ENCODE results near the gene ADAMTS4. TPM values are rescaled to one million over a fixed set of nuclear protein-coding genes. Genes with fewer than 3 reads are reported as not detected.

Gene ADAMTS4
- total RNA-seq, 1 donor from 2014 or later = 0.22 TPM

DNA sequence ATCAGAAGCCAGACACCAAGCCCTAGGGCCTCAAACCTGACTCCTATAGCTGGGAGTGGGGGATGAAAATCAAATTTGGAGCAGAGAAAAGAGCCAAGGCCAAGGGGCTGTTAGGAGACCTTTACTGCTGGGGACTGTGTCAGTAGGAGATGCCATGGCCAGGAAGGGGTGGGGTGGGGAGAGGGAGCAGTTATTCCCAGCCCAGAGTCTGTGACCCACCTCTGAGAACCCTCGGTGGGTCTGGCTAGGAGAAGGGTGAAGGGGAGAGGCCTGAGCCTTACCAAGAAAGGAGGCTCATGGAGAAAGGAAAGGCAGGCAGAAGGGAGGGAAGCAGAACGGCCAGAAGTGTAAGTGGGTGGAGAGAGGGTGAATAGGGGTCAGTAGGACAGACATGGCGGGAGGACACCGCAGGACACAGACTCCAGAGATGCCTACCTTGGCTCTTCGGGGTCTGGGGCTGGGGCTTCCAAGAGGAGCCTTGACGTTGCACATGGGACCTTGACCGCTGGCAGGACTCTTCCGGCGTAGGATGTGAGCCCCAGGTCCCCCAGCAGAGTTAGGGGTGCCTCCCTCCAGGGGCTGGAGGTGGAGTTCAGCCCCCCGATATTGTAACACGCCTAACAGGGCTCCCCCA lies 1.2 kb downstream of the ADAMTS4 start:
- H3K27ac Mint-ChIP-seq = no peak overlapping the region
- H3K4me1 Mint-ChIP-seq (ENCODE audit: low read depth) = peaks cover 12% of the 10 kb centered on the region
- no peak for DNase-seq (ENCODE audit: low spot score, unreplicated experiment)
- H3K27me3 Mint-ChIP-seq = peaks cover 3% of the 10 kb centered on the region
- TF ChIP-seq, protein P1, sequence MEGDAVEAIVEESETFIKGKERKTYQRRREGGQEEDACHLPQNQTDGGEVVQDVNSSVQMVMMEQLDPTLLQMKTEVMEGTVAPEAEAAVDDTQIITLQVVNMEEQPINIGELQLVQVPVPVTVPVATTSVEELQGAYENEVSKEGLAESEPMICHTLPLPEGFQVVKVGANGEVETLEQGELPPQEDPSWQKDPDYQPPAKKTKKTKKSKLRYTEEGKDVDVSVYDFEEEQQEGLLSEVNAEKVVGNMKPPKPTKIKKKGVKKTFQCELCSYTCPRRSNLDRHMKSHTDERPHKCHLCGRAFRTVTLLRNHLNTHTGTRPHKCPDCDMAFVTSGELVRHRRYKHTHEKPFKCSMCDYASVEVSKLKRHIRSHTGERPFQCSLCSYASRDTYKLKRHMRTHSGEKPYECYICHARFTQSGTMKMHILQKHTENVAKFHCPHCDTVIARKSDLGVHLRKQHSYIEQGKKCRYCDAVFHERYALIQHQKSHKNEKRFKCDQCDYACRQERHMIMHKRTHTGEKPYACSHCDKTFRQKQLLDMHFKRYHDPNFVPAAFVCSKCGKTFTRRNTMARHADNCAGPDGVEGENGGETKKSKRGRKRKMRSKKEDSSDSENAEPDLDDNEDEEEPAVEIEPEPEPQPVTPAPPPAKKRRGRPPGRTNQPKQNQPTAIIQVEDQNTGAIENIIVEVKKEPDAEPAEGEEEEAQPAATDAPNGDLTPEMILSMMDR (IDR thresholded peaks at IDR 0.05; ENCODE audit: unreplicated experiment) = no peak
- no peaks in the 10 kb centered on the region for H3K36me3 Mint-ChIP-seq (ENCODE audit: insufficient read depth)
- no peaks in the 10 kb centered on the region for H3K9me3 Mint-ChIP-seq (ENCODE audit: low read depth)
- H3K4me3 Mint-ChIP-seq (ENCODE audit: low read depth) = no peak overlapping the region

DNA sequence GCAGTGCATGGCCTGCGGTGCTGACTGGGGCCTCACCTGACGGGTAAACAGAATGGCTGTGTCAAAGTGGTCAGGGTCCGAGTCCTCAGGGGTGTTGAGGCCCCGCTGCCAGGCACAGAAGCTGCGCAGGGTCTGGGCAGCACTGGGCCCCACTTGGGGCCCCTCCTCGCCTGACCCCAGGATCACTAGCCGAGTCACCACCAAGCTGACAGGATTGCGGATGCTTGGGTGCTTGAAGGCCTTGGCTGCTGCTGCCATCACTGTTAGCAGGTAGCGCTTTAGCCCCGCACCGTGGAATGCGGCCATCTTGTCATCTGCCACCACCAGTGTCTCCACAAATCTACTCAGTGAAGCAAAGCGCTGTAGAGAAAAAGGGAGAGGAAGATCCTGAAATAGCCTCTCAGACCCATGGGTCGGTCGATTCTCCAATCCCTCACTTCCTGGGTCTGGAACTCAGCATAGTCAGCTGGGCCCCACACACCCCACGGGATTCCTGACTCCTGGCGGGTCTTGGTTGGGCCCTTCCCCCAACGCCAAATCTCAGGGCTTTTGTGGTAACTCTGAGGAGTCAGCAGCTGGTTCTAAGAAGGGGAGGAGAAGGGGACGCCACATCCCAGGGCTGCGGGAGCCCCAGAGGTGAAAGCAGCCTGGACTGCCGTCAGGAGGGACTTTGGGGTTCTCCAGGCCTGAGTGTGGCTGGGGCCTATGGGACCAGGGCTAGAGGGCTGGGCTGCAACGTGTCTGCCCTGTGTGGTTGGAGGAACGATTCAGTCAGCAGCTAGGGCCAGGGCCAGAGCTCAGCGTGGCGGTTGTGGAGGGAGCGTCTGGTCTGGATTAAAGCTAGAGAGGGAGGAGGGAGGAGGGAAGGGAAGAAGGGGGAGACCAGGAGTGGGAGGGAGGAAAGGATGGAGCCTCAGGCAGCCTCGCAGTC lies 2.1 kb downstream of the ADAMTS4 start:
- H3K4me1 Mint-ChIP-seq (ENCODE audit: low read depth) = peaks cover 12% of the 10 kb centered on the region

DNA sequence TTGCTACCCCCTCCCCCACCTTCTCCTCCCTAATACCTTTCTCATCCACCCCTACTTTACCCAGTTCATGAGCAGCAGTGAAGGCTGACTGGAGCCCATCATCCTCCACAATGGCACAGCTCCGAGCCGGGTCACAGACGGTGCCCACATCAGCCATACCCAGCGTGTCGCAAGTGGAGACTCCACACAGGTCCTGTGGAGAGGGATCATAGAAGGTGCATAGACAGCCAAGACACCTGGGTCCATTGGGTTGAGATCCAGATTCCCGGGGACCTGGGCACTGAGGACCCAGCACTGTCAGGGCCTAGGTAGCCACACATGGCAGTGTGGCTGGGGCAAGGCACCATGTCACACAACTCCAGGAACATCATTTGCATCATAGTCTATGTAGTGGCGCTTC lies 2.7 kb downstream of the ADAMTS4 start:
- DNase-seq (ENCODE audit: low spot score, unreplicated experiment) = no peak
- Mint-ChIP-seq H3K27ac (no peak overlapping the region), H3K4me1 (ENCODE audit: low read depth) (peaks cover 7% of the 10 kb centered on the region), H3K4me3 (ENCODE audit: low read depth) (no peak overlapping the region), H3K27me3 (peaks cover 3% of the 10 kb centered on the region), H3K9me3 (ENCODE audit: low read depth) (no peaks in the 10 kb centered on the region), H3K36me3 (ENCODE audit: insufficient read depth) (no peaks in the 10 kb centered on the region)
- TF ChIP-seq, protein P1 (IDR thresholded peaks at IDR 0.05; ENCODE audit: unreplicated experiment) = no peak

More for the DNA sequence above, 2.1 kb downstream of the ADAMTS4 start:
- no peaks in the 10 kb centered on the region for H3K9me3 Mint-ChIP-seq (ENCODE audit: low read depth)
- H3K4me3 Mint-ChIP-seq (ENCODE audit: low read depth) = no peak overlapping the region
- no peak overlapping the region for H3K27ac Mint-ChIP-seq
- H3K36me3 Mint-ChIP-seq (ENCODE audit: insufficient read depth) = no peaks in the 10 kb centered on the region
- TF ChIP-seq, protein P1 (IDR thresholded peaks at IDR 0.05; ENCODE audit: unreplicated experiment) = no peak
- DNase-seq (ENCODE audit: low spot score, unreplicated experiment) = no peak
- H3K27me3 Mint-ChIP-seq = peaks cover 3% of the 10 kb centered on the region

DNA sequence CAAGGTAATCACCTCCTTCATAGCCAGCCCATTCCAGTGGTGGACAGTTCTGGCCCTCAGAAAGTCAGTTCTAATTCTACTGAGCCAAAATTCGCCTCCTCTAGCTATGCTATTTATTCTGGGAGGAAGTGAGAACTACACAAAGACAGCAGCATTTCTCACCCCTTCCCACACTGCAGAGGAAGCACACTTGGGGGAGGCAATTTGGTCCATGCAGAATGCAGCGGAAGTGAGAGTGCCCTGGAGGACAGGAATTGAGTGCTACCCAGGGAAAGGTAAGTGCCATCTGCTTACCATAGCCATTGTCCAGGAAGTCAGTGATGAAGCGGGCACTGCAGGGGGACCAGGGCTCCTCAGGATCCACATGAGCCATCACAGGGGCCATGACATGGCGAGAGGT lies 3.7 kb downstream of the ADAMTS4 start:
- no peak overlapping the region for H3K4me3 Mint-ChIP-seq (ENCODE audit: low read depth)
- DNase-seq (ENCODE audit: low spot score, unreplicated experiment) = no peak

More for the DNA sequence above, 3.7 kb downstream of the ADAMTS4 start:
- Mint-ChIP-seq H3K9me3 (ENCODE audit: low read depth) (no peaks in the 10 kb centered on the region), H3K27me3 (peaks cover 3% of the 10 kb centered on the region), H3K36me3 (ENCODE audit: insufficient read depth) (no peaks in the 10 kb centered on the region), H3K27ac (no peak overlapping the region), H3K4me1 (ENCODE audit: low read depth) (peaks cover 5% of the 10 kb centered on the region)
- TF ChIP-seq, protein P1 (IDR thresholded peaks at IDR 0.05; ENCODE audit: unreplicated experiment) = no peak
